Right hindlimb (tissue), 1 donor: Measurements from ENCODE around the gene CDK15.
"Not testable (repeated sequence)": the region's sequence is repeated elsewhere in the genome, so short reads cannot be mapped to it uniquely, and the experiment has no call there.

Experiments
- DNase-seq: peaks from one replicate; pipeline ENCODE4 v3.0.0-alpha.2; 2018

Gene CDK15

GRCh38 chr2:201790989-201791388 lies 15.3 kb upstream of the CDK15 start:
- DNase-seq: no peak

- no peak for DNase-seq
These were observed 12.7 kb upstream of the CDK15 start for GRCh38 chr2:201793631-201794030.

- no peak for DNase-seq
These were observed 12.0 kb upstream of the CDK15 start for GRCh38 chr2:201794294-201794693.

DNA sequence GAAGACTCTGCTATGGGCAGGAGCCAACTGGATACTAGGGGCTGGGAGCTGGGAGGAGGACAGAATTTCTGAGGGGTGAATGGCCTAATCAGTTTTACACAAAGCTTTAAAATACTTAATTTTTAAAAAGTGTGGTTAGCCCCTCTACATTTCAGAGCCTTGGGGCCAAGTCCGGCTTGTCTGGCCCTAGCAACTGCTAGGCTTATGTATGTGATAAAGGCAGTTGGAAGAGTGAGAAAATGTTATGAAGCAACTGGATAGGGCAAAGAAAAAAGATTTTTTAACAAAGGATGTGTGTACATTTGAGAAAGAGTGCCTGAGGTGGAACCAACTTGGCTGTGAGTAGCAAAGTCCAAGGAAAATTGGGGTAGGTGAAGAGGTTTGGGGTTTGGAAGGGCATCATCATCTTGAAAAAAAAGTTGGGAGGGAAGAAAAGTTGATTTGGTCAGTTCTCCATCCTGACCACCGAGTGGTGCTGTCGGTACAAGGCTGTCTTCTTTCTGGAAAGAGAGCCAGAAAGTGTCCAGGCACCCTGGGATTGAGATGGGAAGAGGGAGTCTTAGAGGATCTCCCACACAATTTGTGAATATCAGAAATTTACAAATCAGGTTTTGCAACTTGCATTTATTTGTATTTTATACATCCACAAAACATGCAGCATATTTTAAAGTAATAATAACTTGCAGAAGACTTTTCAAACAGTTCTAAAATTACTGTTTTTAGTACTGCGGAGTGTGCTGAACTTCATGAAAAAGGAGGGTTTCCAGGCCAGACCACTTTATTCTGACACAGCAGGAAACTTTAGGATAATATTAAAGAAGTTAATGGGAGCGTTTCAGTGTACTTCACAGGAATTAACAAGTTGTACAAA lies 10.5 kb upstream of the CDK15 start:
- peak; percentile 37 for DNase-seq

DNA sequence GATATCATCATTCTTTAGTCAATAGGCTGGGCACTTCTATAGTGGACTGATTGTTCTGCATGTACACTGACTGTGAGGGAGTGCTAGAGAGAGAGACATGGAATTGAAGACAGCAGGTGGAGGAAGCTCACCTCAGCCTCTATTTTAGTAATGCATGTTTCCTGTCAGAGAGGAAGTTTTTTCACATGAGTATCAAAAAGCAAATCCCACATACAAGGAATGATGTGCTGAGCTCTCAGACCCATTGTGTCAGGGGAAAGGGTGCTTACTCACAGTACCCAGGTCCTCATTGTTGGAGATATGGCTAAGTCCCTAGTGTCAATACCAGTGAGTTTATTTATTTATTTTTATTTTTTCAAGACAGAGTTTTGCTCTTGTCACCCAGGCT lies 9.9 kb upstream of the CDK15 start:
- DNase-seq: no peak

DNA sequence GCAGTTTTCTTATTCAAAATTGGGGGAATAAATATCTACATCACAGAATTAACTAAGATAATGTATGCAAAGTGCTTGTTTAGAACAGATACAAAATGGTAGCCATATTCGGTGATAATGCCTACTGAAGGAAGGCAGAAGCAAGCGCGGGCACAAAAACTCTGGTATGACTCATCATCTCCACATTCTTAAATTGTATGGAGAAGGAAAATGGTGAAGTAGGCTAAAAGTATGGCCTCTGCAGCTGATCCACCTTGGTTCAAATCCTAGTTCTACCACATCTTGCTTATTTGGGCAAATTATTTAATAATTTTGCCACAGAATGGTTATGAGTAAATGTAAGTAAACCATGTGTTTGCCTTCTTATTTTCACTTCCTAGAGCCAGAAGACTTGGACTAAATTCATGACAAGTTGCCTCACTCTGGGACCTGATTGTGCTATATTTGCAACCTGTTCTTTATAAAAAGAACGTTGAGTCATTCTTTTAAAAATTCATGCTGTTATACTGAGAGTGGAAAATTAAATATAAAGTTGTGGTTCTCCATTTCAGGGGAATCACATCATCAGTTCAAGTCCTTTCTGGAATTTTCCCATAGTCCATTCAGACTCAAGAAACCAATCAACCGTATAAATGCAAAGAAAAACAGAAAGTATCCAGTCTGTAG lies 9.0 kb upstream of the CDK15 start:
- no peak for DNase-seq

DNA sequence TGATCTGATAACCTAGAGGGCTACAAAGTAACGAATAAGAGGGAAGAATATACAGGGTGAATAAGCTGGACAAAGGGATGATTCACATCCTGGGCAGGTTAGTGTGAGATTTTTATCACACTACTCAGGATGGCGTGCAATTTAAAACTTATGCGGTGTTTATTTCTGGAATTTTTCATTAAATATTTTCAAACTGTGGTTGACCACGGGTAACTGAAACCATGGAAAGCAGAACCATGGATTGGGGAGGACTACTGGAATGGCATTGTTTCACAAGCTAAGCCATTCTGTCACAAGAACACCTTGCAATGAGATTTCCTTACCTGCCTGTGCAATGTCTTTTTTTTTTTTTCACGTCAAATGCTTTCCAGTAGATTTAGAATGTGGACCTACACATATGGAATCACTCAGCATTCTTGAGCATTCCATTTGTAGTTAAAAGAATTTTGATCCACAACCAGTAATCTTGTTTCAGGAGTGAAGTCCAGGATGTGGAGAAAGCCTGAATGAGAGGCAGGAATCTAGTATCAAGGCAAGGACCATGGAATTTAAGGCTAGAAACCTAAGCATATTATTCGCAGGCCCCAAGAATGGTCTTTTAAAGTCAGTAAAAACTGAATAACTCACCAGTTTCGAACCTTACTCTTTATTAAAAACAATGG lies 8.0 kb upstream of the CDK15 start:
- DNase-seq: no peak

DNA sequence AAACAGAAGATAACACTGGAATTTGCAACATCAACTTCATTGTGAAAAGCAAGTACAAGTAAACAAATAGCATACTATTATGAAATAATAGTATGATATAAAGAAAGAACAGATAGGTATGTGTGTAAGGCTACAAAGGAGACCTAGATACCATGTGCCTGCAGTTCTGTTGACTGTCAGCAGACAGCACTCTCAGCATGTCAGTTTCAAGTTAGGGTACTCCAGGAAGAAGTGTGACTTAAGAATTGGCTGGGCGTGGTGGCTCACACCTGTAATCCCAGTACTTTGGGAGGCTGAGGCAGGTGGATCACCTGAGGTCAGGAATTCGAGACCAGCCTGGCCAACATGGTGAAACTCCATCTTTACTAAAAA lies 7.4 kb upstream of the CDK15 start:
- DNase-seq: not testable (repeated sequence)

- DNase-seq: peak; percentile 75
These were observed 1.2 kb downstream of the CDK15 start for GRCh38 chr2:201807452-201807999.

GRCh38 chr2:201808027-201808426 lies 1.7 kb downstream of the CDK15 start:
- no peak for DNase-seq

DNA sequence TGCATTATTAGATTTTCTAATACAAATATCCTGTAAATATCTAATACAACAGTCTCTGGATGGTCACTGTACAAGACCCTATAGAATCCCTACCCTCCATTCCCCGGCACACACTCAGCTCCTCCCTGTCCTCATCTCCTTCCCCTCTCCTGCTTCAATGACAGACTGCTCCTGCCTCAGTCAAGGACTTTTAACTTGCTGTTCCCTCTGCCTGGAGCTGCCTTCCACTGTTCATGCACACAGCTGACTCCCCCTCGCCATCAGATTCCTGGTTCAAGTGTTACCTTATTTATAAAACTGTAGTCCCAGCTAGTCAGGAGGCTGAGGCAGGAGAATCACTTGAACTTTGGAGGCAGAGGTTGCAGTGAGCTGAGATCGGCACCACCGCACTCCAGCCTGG lies 3.3 kb downstream of the CDK15 start:
- no peak for DNase-seq

DNA sequence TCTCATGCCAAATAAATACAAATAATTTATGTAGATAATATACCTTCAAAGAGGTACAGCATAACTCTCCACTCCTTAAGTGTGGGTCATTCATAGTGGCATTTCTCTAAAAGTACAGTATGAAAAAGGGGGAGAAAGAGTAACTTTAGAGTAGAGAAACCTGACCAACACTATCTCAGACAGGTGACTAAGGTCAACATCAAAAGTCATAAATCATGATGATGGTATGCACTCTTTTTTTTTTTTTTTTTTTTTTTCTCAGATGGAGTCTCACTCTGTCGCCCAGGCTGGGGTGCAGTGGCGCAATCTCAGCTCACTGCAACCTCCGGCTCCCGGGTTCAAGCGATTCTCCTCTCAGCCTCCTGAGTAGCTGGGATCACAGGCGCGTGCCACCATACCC lies 4.3 kb downstream of the CDK15 start:
- DNase-seq: not testable (repeated sequence)

DNA sequence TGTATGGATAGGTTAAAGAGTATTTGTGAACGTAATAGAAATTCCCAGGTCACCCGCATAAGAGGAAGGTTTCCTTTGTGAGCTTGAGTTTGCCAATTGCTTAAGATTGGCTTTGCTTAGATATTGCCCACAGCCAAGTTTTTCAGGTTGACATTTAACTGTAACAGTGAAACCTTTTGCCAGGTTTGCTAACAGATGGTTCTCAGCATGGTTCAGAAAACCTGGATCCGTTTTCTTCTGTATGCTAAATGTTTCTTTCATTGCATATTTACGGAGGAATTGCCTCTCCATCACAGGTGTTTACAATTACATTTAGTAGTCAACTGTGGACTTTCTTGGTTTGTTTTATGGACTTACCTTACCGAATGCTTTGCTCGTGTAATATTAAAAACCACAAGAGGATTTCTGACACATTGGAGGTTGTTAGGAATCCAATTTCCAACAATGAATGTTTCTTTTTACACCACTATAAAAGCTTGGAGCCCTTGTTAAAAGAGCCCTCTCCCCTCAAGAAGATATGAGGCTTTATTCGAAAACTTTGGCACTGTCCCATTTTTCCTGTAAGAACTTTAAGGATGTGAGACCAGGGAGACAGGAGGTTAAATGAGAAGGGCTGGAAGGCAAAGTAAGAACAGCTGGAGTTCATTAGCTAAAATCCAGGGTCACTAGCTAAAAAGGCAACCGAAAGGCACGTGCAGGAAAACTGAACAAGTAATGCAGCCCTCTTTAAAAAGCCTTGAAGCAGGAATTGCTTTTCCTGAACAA lies 7.8 kb downstream of the CDK15 start:
- DNase-seq: peak; percentile 28

DNA sequence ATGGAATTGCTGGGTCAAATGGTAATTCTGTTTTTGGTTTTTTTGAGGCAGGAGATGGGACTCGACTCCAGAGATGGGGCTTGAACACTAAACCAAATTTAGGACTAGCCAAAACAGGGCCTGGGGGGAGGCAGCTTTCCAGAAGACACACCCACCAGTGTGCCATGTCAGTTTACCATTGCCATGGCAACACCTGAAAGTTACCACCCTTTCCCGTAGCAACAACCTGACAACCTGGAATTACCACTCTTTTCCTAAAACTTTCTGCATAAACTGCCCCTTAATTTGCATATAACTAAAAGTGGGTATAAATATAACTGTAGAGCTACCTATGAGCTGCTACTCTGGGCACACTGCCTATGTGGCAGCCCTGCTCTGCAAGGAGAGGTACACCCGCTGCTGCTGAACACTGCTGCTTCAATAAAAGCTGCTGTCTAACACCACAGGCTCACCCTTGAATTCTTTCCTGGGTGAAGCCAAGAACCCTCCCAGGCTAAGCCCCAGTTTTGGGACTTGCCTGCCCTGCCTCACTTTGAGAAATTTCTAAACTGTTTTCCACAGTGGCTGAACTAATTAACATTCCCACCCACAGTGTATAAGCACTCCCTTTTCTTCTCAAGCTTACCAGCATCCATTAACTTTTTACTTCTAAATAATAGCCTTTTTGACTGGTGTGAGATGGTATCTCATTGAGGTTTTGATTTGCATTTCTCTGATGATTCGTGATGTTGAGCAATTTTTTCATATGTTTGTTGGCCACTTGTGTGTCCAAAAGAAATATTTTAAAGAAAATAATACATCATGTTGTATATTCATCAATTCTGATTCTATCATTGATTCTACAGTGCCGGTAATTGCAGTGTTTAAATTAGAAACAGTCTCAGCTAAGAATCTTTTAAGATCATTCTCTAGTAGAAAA lies 10.6 kb downstream of the CDK15 start:
- no peak for DNase-seq

GRCh38 chr2:201820383-201821007 lies 14.2 kb downstream of the CDK15 start:
- DNase-seq: no peak

- no peak for DNase-seq
These were observed 14.7 kb downstream of the CDK15 start for GRCh38 chr2:201821080-201821479.

- DNase-seq: no peak
These were observed 17.9 kb downstream of the CDK15 start for GRCh38 chr2:201824212-201824611.

- DNase-seq: no peak
These were observed 21.3 kb downstream of the CDK15 start for GRCh38 chr2:201827621-201828020.

- no peak for DNase-seq
These were observed 21.9 kb downstream of the CDK15 start for GRCh38 chr2:201828220-201828619.

DNA sequence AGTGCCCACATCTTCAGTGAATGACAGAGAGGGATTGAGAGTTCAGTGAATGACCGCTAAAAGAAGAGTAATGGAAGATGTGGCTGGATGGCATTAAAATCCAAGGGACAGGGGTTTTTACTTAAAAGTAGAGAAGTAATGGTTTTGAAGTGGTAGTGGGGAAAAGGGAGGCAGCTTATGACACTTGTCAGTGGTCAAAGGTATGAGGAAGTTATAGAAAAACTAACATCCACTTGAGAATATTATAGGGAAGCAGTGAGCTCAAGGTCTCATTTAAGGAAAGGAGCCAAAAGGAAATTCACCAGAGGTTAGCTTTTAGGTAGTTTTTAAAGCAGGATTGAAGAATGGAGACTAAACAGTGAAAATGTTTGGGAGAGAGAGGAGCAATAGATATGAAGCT lies 24.3 kb downstream of the CDK15 start:
- DNase-seq: no peak

DNA sequence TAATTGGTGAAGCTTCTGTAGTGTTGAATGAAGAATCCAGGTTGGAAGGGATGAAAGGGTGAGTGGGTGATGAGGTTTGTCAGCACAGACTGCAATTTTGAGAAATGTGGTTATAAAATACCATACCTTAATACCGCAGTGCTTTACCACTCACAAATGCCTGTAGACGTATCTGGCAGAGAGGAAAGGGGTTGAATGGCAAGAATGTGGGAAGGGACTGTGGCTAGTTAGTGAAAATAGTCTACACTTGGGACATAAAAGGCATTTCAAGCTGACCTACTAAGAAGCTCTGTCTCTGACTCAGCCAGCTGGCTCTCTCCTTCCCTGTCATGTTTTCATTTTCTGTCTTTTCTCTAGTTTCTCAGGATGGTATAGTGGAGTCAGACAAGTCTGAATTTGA lies 25.1 kb downstream of the CDK15 start:
- DNase-seq: no peak
